ENCODE measurements around the gene MROH9.

The MROH9 gene

GRCh38 chr1:170967042-170967910 lies 31.9 kb downstream of the MROH9 start:
- DNase-seq = no peak

GRCh38 chr1:170970256-170970655 lies 34.9 kb downstream of the MROH9 start:
- no peak for DNase-seq

DNA sequence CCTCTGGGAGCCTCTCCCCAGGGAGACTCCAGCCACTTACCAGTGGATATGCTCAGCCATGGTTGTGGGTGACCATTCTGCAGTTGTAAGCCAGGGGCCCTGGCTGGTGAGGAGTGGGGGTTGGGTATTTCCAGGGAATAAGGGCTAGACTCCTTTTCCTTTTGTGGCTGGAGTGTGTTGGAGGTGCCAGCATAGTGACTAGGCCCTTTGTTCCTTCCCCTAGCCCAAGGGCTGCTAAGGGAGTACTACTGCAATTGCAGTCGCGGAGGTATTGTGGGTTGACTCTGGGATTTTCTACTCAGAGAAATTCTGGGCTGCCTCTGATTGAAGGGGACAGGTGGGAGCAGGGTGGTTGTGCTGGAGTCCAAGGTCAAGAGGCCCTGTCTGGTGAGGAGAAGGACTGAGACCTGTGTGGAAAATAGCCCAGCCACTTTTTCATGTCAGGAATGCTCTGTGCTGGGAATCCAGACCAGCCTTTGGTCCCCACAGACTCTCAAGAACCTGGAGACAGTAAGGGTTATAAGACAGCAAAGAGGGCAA lies 43.1 kb downstream of the MROH9 start:
- no peak for DNase-seq

- no peak for DNase-seq
Observed at GRCh38 chr1:170985406-170985805, 50.1 kb downstream of the MROH9 start.

DNA sequence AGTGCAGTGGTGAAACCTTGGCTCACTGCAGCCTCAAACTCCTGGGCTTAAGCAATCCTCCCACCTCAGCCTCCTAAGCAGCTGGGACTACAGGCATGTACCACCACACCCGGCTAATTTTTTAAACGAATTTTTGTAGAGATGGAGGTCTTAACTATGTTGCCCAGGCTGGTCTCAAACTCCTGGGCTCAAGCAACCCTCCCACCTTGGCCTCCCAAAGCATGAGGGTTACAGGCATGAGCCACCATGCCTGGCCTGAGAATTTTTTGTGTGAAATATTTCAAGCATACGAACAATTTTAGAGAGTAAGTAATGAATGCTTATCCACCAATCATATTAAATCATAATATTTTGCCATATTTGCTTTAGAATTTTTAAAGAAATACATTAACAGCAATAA lies 51.6 kb downstream of the MROH9 start:
- no peak for DNase-seq

- DNase-seq = no peak
Observed at GRCh38 chr1:170987424-170987823, 52.1 kb downstream of the MROH9 start.

- DNase-seq = no peak
Observed at GRCh38 chr1:170993151-170993550, 57.8 kb downstream of the MROH9 start.

- DNase-seq = no peak
Observed at GRCh38 chr1:170993717-170994116, 58.4 kb downstream of the MROH9 start.

GRCh38 chr1:171014880-171015279 lies 79.5 kb downstream of the MROH9 start:
- no peak for DNase-seq

- no peak for DNase-seq
Observed at GRCh38 chr1:171017426-171017825, 82.1 kb downstream of the MROH9 start.

DNA sequence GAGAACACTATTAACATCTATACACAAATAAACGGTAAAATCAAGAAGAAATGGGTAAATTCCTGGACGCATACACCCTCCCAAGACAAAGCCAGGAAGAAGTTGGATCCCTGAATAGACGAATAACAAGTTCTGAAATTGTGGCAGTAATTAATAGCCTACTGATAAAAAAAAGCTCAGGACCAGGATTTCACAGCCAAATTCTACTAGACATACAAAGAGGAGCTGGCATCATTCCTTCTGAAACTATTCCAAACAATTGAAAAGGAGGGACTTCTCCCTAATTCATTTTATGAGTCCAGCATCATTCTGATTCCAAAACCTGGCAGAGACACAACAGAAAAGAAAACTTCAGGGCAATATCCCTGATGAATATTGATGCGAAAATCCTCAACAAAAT lies 84.6 kb downstream of the MROH9 start:
- DNase-seq = no peak

- DNase-seq = no peak
Observed at GRCh38 chr1:171032822-171033702, 97.7 kb downstream of the MROH9 start.

- DNase-seq = no peak
Observed at GRCh38 chr1:171037626-171038025, 102.3 kb downstream of the MROH9 start.

DNA sequence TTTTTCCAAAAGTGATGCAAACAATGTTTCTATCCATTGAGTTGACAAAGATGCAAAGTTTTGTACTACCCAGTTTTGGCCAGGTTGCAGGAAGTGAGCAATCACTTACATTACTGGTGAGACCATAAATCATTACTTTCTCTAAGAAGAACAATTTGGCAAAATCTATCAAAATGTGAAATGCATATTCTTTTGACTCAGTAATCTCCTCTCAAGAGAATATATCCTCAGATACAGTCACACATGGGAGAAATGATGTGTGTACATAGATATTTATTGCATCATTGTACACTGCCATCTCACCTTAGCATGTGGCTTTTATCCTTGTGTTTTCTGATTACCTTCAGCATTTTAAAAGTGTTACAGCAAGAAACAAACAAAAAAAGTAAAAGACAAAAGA lies 103.0 kb downstream of the MROH9 start:
- no peak for DNase-seq

DNA sequence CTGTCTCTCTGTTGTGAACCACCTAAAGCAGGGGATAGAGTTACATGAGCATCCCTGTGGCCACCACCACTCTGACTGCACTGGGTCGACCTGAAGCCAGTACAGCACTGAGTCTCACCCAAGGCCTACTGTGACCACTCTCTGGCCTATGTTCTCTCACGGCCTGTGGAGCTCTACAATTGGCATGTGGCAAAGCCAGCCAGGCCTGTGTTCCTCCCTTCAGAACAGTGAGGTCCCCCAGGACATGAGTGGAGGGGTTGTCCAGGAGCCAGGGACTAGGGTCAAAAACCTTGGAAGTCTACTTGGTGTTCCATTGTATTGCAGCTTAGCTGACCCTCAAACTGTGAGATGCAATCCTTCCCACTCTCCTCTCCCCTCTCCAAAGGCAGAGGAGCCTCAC lies 112.7 kb downstream of the MROH9 start:
- DNase-seq = no peak

- no peak for DNase-seq
Observed at GRCh38 chr1:171052977-171053376, 117.6 kb downstream of the MROH9 start.

- no peak for DNase-seq
Observed at GRCh38 chr1:171055966-171056643, 120.8 kb downstream of the MROH9 start.

DNA sequence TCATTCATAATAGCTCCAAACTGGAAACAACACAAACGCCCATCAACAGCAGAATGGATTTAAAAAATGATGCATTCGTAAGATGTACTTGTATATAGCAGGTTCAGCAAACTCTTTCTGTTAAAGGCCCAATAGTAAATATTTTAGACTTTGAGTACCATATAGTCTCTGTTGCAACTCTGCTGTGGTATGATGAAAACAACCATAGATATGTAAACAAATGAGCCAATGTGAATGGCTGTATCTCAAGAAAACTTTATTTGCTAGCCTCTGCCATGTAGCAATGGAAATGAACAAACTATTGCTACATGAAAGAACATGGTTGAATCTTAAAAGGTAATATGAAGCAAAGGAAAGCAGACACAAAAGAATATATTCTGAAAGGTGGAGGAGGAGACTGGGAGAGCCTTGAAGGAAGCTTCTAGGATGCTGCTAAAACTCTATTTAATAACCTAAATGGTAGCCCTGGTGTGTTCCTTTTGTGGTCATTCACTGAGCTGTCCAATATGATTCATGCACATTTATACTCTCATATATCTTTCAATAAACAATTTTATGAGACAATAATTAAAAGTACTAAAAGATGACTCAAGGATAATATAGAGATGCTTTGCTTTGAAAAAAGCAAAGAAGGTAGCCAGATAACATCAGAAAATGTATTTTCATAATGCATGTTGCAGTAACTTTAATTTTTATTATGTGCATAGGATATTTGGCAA lies 126.2 kb downstream of the MROH9 start:
- no peak for DNase-seq

DNA sequence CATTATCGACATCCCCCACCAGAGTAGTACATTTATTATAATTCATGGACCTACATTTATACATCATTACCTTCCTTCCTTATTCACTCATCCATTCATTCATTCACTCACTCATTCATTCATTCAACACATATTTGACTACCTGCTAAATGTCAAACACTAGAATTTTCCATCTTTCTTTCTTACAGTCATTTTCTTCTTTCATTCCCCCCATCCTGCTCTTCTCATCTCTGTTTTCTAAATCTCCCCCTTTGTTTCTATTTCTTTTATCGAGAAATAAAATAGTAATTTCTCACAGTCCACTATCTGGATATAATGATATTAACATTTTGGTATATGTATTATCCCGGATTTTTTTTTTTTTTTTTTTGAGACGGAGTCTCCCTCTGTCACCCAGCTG lies 127.6 kb downstream of the MROH9 start:
- no peak for DNase-seq

- DNase-seq = no peak
Observed at GRCh38 chr1:171075041-171075440, 139.7 kb downstream of the MROH9 start.

GRCh38 chr1:171081314-171081753 lies 146.0 kb downstream of the MROH9 start:
- no peak for DNase-seq

GRCh38 chr1:171081763-171082201 lies 146.4 kb downstream of the MROH9 start:
- no peak for DNase-seq
